ENCODE results near the gene KRTAP4-1.

GRCh38 chr17:41163828-41164227, 20.9 kb downstream of the KRTAP4-1 start:
- TF ChIP-seq CTCF (IDR thresholded peaks at IDR 0.05) (no peak), POLR2A (IDR thresholded peaks at IDR 0.05) (no peak)
